HG03432 (cell line): ENCODE measurements around the gene NEK9.

Experiments used
- ATAC-seq: cut with Tn5 transposase; IDR thresholded peaks from one replicate; pipeline ENCODE4 v1.9.1; 2021; ENCODE audit warnings: mild to moderate bottlenecking, moderate library complexity; ENCODE audit not compliant: unreplicated experiment

NEK9 gene

DNA sequence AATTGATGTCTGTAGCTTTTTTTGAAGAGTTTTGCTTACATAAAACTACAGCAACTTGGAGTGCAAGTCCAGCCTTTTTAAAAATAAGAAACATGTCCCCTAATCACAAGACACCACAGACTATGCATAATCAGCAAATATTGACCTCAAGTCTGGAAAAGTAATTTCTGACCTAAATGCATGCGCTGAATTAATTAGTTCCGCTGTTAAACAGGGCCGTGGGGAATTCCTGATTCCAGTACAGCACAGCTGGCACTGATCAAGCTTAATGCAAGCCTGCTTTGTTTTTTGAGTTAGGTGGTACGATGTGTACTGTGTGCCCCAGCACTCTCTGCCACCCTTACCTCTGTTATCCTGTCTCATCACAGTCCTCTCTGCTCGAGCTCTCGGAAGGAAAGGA is 84.8 kb downstream of the NEK9 start:
- ATAC-seq, result no peak

DNA sequence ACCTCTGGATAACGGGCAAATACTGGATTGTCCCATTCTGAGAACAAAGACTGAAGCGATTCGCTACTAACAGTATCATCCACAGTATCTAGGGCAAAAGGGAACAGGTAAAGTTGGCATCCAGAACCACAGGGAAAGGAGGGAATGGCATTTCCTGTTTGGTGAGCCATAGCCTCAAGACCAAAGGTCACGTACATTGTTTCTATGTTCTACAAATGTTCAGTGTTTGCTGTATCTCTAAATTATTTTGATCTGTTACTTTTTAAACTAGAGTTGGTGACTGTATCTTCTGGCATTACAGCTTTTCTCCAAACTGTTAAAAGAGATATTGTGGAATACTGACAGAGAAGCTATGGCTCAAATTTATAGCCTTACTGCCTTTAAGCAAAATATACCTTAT is 85.2 kb downstream of the NEK9 start:
- ATAC-seq, result no peak

DNA sequence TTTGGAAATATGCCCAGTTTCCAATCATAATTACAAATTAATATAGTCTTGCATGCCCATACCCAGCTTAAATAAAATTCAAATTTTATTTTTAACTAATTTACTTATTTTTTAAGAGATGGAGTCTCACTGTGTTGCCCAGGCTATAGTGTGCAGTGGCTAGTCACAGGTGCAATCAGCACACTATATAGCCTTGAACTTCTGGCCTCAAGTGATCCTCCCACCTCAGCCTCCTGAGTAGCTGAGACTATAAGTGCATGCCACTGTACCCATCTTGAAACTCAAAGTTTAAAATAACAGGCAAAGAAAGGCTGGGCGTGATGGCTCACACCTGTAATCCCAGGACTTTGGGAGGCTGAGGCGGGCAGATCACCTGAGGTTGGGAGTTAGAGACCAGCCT is 85.9 kb downstream of the NEK9 start:
- ATAC-seq, result no peak

DNA sequence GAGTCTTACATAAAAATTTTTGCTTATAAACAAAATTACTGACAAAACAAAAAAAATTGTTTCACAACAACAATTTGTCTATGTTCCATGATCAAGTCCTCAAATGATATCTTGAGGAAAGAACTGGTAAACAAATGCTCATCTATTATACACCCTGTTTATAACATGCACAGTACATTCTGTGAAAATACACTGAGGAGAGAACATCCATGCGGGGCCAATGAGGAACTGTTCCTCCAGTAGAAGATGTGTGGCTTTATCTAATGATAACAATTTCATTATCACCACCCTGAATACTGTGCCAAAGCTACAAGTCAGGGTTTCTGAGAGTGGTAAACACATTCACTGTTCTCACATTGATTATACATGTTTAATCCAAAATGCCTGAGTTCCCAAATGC is 86.3 kb downstream of the NEK9 start:
- no peak for ATAC-seq

DNA sequence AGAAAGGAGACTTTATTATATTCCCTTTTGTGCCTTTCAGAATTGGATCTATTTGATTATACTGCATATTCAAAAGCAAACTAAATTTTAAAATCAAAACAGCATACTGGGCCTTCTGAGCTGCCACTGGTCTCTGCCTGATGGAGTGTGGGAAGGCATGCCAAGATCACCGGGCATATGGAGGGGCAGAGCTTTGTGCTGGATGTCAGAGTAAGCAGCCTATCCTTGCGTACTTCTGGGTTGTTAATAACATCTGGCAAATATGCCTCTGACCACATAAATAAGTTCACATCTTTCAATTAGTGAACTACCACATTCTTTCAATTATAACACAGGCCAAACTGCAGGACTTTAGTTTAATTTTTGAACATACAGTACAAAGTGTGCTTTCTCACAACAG is 93.9 kb downstream of the NEK9 start:
- ATAC-seq, result no peak

DNA sequence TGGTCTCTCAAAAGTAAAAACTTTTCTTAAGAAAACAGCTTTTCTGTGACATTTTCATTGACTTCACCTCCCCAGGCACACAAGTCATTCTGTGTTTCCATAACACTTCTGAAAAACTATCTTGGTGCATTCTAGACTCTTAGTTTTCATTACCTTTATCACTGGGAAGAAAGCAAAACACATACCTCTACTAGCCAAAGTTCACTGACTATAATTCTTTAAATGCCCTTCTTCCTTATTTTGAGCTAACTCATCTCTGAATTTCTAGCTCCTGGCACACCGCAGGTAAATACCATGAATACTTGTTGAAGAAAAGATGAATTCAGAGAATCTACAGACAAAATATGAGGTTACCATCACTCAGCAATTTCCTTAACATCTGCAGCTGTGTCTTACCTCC is 96.7 kb downstream of the NEK9 start:
- no peak for ATAC-seq
